HEK293T (cell line): ENCODE results near the gene TAF11.

Source experiments
- NFRKB ChIP-seq: fragments of 450-650 bp; IDR thresholded peaks from 2 replicates; pipeline ENCODE4 v1.6.1; 2016; ENCODE audit warnings: mild to moderate bottlenecking, moderate library complexity
- SUZ12 ChIP-seq: fragments of 450-650 bp; IDR thresholded peaks from 2 replicates; pipeline ENCODE4 v1.6.1; 2016; ENCODE audit warnings: mild to moderate bottlenecking

GRCh38 chr6:34900321-34901031 lies 12.6 kb upstream of the TAF11 start:
- TF ChIP-seq NFRKB (no peak), SUZ12 (no peak)
